GM19351 (cell line): ENCODE measurements around the gene SPG7.

Source experiments
- ATAC-seq: cut with Tn5 transposase; IDR thresholded peaks from one replicate; pipeline ENCODE4 v1.9.1; 2021; ENCODE audit warnings: mild to moderate bottlenecking, moderate library complexity; ENCODE audit not compliant: unreplicated experiment

The SPG7 gene

DNA sequence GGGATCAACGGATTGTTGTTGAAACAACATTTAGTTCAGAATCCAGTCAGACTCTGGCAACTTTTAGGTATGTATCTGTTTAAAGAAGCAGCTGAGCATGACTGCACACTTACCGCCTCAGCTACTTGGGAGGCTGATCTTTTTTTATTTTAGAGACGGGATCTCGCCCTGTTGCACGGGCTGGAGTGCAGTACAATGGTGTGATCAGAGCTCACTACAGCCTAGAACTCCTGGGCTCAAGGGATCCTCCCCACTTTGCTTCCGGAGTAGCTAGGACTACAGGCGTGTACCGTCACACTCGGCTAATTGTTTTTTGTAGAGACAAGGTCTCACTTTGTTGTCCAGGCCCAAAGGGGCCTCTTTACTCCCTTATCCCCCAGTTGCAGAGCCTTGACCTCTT lies 2.3 kb downstream of the SPG7 start:
- no peak for ATAC-seq

- ATAC-seq: no peak
Observed at GRCh38 chr16:89511374-89511773, 3.2 kb downstream of the SPG7 start.

DNA sequence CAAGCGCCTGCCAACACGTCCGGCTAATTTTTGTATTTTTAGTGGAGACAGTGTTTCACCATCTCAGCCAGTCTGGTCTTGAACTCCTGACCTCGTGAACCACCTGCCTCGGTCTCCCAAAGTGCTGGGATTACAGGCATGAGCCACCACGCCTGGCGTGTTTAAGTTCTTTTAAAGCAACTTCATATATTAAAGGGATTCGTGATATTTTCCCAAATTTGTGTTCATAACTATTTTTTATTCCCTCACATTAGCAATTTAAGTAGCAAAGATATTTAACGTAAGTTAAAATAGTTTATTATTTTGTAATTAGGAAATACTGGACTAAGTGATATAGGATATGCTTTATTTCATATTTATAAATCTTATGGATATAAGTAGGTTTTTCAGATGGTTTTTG lies 4.2 kb downstream of the SPG7 start:
- ATAC-seq: no peak

DNA sequence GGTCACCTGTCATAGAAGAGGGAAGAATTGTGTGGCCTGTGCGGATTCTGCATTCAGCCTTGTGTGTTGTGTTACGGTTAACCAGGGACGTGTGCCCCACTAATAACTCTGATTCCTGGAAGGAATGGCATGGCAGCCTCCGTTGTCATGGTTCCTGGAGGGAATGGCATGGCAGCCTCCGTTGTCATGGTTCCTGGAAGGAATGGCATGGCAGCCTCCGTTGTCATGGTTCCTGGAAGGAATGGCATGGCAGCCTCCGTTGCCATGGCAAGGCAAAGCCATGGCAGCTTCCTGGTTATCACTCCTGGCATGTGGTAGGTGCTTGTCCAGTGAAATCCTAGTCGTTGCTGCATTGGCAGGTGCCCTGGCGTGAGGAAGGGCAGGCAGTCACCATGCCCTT lies 8.9 kb downstream of the SPG7 start:
- ATAC-seq: no peak

- no peak for ATAC-seq
Observed at GRCh38 chr16:89519881-89520280, 11.7 kb downstream of the SPG7 start.

- ATAC-seq: no peak
Observed at GRCh38 chr16:89522287-89522686, 14.1 kb downstream of the SPG7 start.

DNA sequence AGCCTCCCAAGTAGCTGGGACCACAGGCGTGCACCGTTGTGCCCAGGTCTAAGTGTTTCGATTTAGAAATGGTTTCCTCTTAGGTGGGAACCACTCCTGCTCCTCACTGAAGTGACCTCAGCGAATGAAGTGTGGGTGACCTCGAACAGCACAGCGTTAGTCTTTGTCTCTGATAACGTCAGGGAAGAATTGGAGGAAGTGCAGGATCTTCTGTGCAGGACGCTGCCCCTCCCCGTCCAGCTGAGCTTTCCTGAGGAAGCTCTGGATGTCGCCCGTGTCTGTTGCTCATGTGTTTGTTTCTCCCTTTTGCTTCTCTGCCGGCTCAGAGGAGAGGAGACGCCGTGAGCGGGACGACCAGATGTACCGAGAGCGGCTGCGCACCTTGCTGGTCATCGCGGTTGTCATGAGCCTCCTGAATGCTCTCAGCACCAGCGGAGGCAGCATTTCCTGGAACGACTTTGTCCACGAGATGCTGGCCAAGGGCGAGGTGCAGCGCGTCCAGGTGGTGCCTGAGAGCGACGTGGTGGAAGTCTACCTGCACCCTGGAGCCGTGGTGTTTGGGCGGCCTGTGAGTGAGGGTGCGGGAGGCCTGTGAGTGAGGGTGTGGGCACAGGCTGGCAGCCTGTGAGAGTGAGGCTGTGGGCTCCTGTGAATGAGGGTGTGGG lies 15.6 kb downstream of the SPG7 start:
- ATAC-seq: no peak

GRCh38 chr16:89525146-89525913 lies 17.1 kb downstream of the SPG7 start:
- no peak for ATAC-seq

DNA sequence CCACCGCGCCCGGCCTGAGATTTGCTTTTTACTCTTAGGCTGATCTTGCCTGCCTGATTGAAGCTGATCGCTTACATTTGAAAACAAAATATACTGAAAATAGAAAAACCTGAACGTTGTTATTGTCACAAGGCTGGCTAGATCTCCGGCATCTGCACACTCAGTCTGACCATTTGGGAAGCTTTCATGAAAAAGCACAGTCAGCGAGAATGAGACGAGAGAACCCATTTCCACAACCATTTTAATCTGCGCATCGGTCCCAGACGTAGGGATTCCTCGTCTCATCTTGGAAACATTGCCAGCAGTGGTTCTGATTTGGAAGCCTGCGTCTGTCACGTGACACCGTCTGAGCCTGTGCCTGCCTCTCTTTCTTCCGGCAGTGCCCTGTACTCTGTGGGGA lies 20.9 kb downstream of the SPG7 start:
- no peak for ATAC-seq

DNA sequence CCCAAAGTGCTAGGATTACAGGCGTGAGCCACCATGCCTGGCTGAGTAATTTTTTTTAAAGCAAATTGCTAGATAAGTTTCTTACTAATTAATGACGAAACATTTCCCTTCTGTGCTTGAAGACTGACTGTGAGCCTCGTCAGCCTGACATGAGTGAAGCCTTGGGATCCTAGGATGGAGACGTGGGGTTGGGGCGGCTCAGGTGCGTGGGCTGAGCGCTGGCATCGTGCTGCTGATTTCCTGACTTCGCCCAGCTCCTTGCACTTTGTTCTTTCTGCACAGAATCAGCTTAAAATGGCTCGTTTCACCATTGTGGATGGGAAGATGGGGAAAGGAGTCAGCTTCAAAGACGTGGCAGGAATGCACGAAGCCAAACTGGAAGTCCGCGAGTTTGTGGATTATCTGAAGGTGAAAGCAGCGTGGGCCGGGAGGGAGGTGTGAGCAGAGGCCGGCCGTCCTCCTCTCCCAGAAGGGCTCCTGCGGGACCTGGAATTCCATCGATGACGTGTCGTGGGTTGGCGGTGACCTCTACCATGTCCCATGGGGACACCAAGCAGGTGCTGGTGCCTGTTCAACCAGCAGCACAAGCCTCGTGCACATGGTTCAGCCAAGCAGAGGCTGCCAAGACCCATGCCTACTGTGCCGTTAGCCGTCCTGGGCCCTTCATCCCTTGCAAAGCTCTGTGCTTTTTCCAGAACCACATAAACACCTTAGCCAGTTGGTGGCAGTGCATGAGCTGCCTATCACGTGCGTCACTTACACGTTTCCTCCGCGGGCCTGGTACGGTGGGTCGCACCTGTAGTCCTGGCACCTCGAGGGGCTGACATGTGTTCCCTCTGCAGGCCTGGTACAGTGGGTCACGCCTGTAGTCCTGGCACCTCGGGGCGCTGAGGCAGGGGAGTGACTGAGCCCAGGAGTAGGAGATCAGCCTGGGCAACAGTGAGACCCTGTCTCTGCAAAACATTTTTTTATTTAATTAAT lies 22.5 kb downstream of the SPG7 start:
- no peak for ATAC-seq

DNA sequence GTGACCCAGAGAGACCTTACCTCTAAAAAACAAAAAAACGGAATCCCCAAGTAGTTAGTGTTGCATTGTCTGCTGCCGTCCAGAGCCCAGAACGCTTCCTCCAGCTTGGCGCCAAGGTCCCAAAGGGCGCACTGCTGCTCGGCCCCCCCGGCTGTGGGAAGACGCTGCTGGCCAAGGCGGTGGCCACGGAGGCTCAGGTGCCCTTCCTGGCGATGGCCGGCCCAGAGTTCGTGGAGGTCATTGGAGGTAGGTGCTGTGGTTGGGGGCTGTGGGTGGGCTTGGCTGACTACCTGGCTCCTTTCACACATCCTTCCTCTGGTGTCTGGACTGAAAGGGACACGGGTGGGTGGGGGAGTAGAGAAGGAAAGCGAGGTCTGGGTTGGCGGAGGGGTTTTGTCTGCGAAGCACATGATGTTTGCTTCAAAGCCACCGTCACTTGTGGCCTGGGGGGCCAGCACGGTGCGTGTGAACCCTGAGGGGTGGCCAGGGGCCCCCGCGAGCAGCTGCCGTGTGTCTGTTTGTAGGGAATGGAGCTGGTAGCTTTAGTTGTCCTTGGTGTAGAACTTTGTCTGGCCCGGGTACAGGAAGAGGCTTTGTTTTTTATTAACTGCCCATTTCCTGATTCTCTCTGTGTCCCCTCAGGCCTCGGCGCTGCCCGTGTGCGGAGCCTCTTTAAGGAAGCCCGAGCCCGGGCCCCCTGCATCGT lies 23.8 kb downstream of the SPG7 start:
- no peak for ATAC-seq

DNA sequence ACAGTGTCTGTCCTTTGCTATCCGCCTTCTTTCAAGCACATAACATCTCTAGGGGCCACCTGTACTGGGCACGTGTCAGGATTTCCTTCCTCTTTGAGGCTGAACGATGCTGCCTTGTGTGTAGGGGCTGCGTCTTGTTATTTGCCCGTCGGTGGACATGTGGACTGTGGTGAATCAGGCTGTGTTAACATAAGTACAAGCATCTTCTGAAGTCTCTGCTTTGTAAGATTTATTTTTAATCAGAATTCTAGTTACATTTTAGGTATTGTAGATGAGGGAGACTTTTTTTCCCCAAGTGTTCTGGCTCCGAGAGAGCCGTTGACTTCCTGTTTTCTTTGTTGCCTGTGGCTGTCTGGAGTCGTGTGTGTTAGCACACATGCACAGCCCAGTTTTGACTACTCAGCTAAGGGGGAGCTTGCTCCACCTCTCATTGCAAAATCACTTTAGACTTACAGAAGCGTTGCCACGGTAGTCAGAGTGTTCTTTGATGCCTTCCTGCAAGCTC lies 26.1 kb downstream of the SPG7 start:
- no peak for ATAC-seq

DNA sequence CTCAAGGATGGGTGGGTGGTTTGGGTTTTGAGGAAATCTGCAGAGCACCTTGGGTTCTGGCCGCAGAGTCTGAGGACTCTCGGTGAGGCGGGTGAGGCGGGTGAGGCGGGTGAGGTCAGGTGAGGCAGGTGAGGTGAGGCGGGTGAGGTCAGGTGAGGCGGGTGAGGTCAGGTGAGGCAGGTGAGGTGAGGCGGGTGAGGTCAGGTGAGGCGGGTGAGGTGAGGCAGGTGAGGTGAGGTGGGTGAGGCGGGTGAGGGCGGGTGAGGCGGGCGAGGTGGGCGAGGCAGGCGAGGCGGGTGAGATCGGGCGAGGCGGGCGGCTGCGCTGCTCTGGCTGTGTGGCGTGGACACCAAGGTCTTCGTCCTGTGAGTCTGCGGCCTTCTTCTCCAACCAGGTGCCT lies 28.2 kb downstream of the SPG7 start:
- no peak for ATAC-seq

DNA sequence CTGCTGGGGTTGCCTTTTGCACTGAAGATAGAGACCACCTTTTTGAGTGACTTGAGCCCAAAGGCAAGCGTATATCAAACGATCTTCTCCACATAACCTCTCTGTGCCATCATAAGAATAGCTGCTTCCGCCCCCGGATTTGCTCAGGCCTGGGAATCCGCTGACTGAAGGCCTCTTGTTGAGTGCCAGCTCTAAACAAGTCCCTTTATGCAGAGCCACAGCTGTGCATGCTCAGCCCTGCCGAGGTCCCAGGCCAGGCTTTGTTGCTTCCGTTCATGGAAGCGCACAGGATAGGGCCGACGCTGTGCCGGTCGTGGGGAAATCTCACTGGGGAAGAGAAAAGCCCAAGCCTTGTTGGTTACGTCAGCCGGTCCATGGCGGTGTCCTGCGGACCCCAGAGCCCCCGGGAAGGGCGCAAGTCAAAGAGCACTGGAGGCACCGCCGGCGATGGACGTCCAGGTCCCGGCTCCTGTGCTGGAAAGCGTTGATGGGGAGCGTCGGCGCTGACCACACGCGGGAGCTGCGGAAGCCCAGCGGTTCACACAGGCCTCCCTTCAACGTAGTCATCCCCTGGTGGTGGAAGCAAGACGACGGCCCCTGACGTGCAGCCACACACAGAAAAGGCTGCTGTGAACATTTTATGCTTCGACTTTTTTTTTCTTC lies 28.8 kb downstream of the SPG7 start:
- no peak for ATAC-seq

- no peak for ATAC-seq
Observed at GRCh38 chr16:89537549-89537925, 29.3 kb downstream of the SPG7 start.

GRCh38 chr16:89538286-89538685 lies 30.1 kb downstream of the SPG7 start:
- ATAC-seq: no peak

- ATAC-seq: no peak
Observed at GRCh38 chr16:89540557-89540956, 32.4 kb downstream of the SPG7 start.

DNA sequence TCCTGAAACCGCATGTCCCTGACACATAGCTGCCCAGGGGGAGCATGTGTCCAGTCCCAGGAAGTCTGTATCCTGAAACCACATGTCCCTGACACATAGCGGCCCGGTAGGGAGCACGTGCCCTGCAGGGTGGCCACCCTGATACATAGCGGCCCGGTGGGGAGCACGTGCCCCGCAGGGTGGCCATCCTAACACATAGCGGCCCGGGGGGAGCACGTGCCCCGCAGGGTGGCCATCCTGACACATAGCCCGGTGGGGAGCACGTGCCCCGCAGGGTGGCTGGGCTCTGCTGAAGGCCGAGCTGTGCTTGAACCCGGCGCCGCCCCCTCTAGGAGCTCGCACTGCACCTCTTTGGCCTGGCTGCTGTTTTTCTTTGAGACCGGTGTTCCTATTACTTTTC lies 33.6 kb downstream of the SPG7 start:
- no peak for ATAC-seq

- ATAC-seq: no peak
Observed at GRCh38 chr16:89544113-89544512, 35.9 kb downstream of the SPG7 start.

DNA sequence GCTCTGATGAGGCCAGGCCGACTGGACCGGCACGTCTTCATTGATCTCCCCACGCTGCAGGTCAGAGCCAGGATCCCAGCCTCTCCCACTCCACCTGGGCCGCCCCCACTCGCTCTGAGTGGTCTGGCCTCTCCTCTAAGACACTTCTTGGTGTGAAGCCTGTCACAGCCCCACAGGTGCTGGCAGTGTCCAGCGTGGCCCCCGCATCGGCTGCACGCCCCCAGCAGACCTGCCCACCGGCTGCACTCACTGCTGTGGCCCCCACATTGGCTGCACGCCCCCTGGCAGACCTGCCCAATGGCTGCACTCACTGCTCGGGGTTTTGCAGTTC lies 36.5 kb downstream of the SPG7 start:
- no peak for ATAC-seq
